ENCODE results near the gene RBM17.
"Not testable (repeated sequence)": the region's sequence is repeated elsewhere in the genome, so short reads cannot be mapped to it uniquely, and the experiment has no call there.

Gene RBM17

GRCh38 chr10:6112893-6113292 is 24.1 kb downstream of the RBM17 start:
- no peak for DNase-seq (ENCODE audit: low read depth in 2 of 2)

GRCh38 chr10:6114299-6114698 is 25.5 kb downstream of the RBM17 start:
- no peak for DNase-seq (ENCODE audit: low read depth in 2 of 2)

GRCh38 chr10:6114805-6115341 is 26.0 kb downstream of the RBM17 start:
- no peak for DNase-seq (ENCODE audit: low read depth in 2 of 2)

GRCh38 chr10:6115411-6115810 is 26.6 kb downstream of the RBM17 start:
- DNase-seq (ENCODE audit: low read depth in 2 of 2) = no peak

GRCh38 chr10:6115824-6116350 is 27.1 kb downstream of the RBM17 start:
- no peak for DNase-seq (ENCODE audit: low read depth in 2 of 2)

GRCh38 chr10:6116806-6117205 is 28.0 kb downstream of the RBM17 start:
- DNase-seq (ENCODE audit: low read depth in 2 of 2) = no peak

GRCh38 chr10:6117711-6118110 is 28.9 kb downstream of the RBM17 start:
- no peak for DNase-seq (ENCODE audit: low read depth in 2 of 2)

GRCh38 chr10:6119423-6119822 is 30.6 kb downstream of the RBM17 start:
- no peak for DNase-seq (ENCODE audit: low read depth in 2 of 2)

GRCh38 chr10:6119962-6120361 is 31.1 kb downstream of the RBM17 start:
- DNase-seq (ENCODE audit: low read depth in 2 of 2) = no peak

- DNase-seq (ENCODE audit: low read depth in 2 of 2) = no peak
Observed at GRCh38 chr10:6120691-6121090, 31.9 kb downstream of the RBM17 start.

GRCh38 chr10:6121146-6121545 is 32.3 kb downstream of the RBM17 start:
- no peak for DNase-seq (ENCODE audit: low read depth in 2 of 2)

GRCh38 chr10:6123532-6123931 is 34.7 kb downstream of the RBM17 start:
- no peak for DNase-seq (ENCODE audit: low read depth in 2 of 2)

GRCh38 chr10:6124666-6125065 is 35.8 kb downstream of the RBM17 start:
- no peak for DNase-seq (ENCODE audit: low read depth in 2 of 2)

- not testable (repeated sequence) for DNase-seq (ENCODE audit: low read depth in 2 of 2)
Observed at GRCh38 chr10:6127461-6127860, 38.6 kb downstream of the RBM17 start.

GRCh38 chr10:6128087-6128486 is 39.3 kb downstream of the RBM17 start:
- DNase-seq (ENCODE audit: low read depth in 2 of 2) = no peak

- DNase-seq (ENCODE audit: low read depth in 2 of 2) = no peak
Observed at GRCh38 chr10:6128591-6129251, 39.9 kb downstream of the RBM17 start.

GRCh38 chr10:6130848-6131470 is 42.1 kb downstream of the RBM17 start:
- no peak for DNase-seq (ENCODE audit: low read depth in 2 of 2)

GRCh38 chr10:6133331-6134098 is 44.7 kb downstream of the RBM17 start:
- DNase-seq (ENCODE audit: low read depth in 2 of 2) = no peak

GRCh38 chr10:6134099-6134823 is 45.4 kb downstream of the RBM17 start:
- no peak for DNase-seq (ENCODE audit: low read depth in 2 of 2)

- no peak for DNase-seq (ENCODE audit: low read depth in 2 of 2)
Observed at GRCh38 chr10:6135039-6135438, 46.2 kb downstream of the RBM17 start.

- no peak for DNase-seq (ENCODE audit: low read depth in 2 of 2)
Observed at GRCh38 chr10:6135589-6136168, 46.8 kb downstream of the RBM17 start.

Measured in stimulated activated CD4-positive, alpha-beta T cell treated with anti-CD3 and anti-CD28 coated beads, Interleukin-1b, Interleukin-23, amount 100 ng/mL, for 4 hours (primary cell).